Parathyroid adenoma (tissue), 2 donors: ENCODE measurements around the gene POU5F1.

Experiments
- H2AFZ ChIP-seq: fragments of 300-600 bp; sonication (generic); one replicate; pipeline ENCODE4 v1.7.0; 2017; ENCODE audit warnings: antibody characterized with exemption, mild to moderate bottlenecking
- H3K27ac ChIP-seq: fragments of 300-600 bp; sonication (generic); one replicate; pipeline ENCODE4 v1.7.0; 2017
- H3K27me3 ChIP-seq: fragments of 300-600 bp; sonication (generic); one replicate; pipeline ENCODE4 v1.7.0; 2017; ENCODE audit warnings: low read length; ENCODE audit not compliant: control insufficient read depth, insufficient read depth
- H3K36me3 ChIP-seq: fragments of 300-600 bp; sonication (generic); one replicate; pipeline ENCODE4 v1.7.0; 2017; ENCODE audit warnings: low read length; ENCODE audit not compliant: control insufficient read depth, insufficient read depth
- H3K4me1 ChIP-seq: fragments of 300-600 bp; sonication (generic); one replicate; pipeline ENCODE4 v1.7.0; 2017; ENCODE audit warnings: control low read depth
- H3K4me2 ChIP-seq: fragments of 300-600 bp; sonication (generic); one replicate; pipeline ENCODE4 v1.7.0; 2017; ENCODE audit warnings: low read length
- H3K4me3 ChIP-seq: fragments of 300-600 bp; sonication (generic); one replicate; pipeline ENCODE4 v1.7.0; 2017; ENCODE audit warnings: low read depth, low read length
- H3K79me2 ChIP-seq: fragments of 300-600 bp; sonication (generic); one replicate; pipeline ENCODE4 v1.7.0; 2017; ENCODE audit warnings: control low read depth
- H3K9ac ChIP-seq: fragments of 300-600 bp; sonication (generic); one replicate; pipeline ENCODE4 v1.7.0; 2017; ENCODE audit warnings: mild to moderate bottlenecking
- H3K9me3 ChIP-seq: fragments of 300-600 bp; sonication (generic); one replicate; pipeline ENCODE4 v1.7.0; 2017; ENCODE audit warnings: low read length; ENCODE audit not compliant: control insufficient read depth
- CTCF ChIP-seq: fragments of 300-600 bp; sonication (generic); IDR thresholded peaks from one replicate; pipeline ENCODE4 v1.7.0; 2017; ENCODE audit warnings: antibody characterized with exemption, mild to moderate bottlenecking
- donor health status: primary hyperparathyroidism.

The POU5F1 gene

DNA sequence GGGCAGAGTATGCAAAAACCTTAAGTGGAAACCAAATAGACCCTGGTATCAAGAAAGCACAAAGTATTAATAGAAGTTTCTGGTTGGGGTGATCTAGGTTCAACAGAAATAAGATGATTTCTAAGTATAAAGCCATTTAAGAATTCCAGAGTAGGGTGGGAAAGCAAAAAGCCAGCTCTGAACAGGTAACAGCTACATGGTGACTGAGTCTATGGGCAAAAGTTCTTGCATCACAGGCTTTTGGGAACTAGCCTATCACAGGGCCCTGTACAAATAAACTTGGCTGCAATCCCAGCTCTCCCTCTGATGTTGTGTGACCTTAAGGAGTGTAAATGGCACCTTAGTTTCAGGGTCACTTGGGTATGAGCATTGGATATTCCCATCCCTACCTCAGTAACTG lies 6.6 kb downstream of the POU5F1 start:
- Histone ChIP-seq H2AFZ (no peak overlapping the region), H3K79me2 (no peaks in the 10 kb centered on the region), H3K9ac (no peak overlapping the region), H3K4me3 (no peak overlapping the region), H3K27ac (no peak overlapping the region), H3K4me2 (no peak overlapping the region), H3K9me3 (no peaks in the 10 kb centered on the region), H3K27me3 (no peaks in the 10 kb centered on the region), H3K36me3 (no peaks in the 10 kb centered on the region), H3K4me1 (peaks cover 4% of the 10 kb centered on the region)
- TF ChIP-seq CTCF, result no peak

- no peak overlapping the region for H3K4me2 ChIP-seq
- H2AFZ ChIP-seq, result no peak overlapping the region
- no peak overlapping the region for H3K27ac ChIP-seq
- no peak for TF ChIP-seq CTCF
- H3K9ac ChIP-seq, result no peak overlapping the region
- no peaks in the 10 kb centered on the region for H3K79me2 ChIP-seq
- no peaks in the 10 kb centered on the region for H3K9me3 ChIP-seq
- peaks cover 4% of the 10 kb centered on the region for H3K4me1 ChIP-seq
- H3K36me3 ChIP-seq, result no peaks in the 10 kb centered on the region
- no peaks in the 10 kb centered on the region for H3K27me3 ChIP-seq
- H3K4me3 ChIP-seq, result no peak overlapping the region
These were observed 7.9 kb downstream of the POU5F1 start for GRCh38 chr6:31162463-31163165.

DNA sequence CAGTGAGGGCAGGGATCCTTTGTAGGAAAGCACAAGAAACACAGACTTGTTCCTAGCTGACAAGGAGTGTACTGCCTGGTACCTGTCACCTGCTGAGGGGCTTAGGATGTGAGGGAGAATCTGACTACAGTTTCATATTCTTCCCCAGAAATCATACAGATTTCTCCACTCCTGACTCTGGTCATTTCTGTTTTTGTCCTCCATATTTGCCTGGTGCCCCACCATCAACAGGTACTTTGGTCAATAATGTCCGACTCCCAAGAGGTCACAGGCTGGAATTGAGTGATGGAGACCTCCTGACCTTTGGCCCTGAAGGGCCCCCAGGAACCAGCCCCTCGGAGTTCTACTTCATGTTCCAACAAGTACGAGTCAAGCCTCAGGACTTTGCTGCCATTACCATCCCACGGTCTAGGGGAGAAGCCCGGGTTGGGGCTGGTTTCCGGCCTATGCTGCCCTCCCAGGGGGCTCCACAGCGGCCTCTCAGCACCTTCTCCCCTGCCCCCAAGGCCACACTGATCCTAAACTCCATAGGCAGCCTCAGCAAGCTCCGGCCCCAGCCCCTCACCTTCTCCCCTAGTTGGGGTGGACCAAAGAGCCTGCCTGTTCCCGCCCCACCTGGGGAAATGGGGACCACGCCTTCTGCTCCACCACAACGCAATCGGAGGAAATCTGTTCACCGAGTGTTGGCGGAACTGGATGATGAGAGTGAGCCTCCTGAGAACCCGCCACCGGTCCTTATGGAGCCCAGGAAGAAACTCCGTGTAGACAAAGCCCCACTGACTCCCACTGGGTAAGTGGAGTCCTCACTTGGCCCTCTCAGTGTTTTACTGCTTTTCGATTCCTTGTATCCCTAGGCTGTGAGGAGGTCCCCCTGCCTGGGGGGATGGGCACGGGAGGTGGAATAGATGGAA lies 9.0 kb downstream of the POU5F1 start:
- Histone ChIP-seq H3K4me3 (no peak overlapping the region), H3K9ac (no peak overlapping the region), H3K4me1 (peaks cover 7% of the 10 kb centered on the region), H3K79me2 (no peaks in the 10 kb centered on the region), H3K9me3 (no peaks in the 10 kb centered on the region), H2AFZ (no peak overlapping the region), H3K27me3 (no peaks in the 10 kb centered on the region), H3K36me3 (no peaks in the 10 kb centered on the region), H3K27ac (no peak overlapping the region), H3K4me2 (no peak overlapping the region)
- TF ChIP-seq CTCF, result no peak

- Histone ChIP-seq H3K79me2 (no peaks in the 10 kb centered on the region), H3K4me2 (peak overlapping the region; percentile 81), H2AFZ (peak overlapping the region; percentile 94), H3K27me3 (no peaks in the 10 kb centered on the region), H3K9me3 (no peaks in the 10 kb centered on the region), H3K4me1 (peaks cover 7% of the 10 kb centered on the region), H3K27ac (peak overlapping the region; percentile 36), H3K9ac (no peak overlapping the region), H3K36me3 (no peaks in the 10 kb centered on the region), H3K4me3 (peak overlapping the region; percentile 73)
- no peak for TF ChIP-seq CTCF
These were observed 11.3 kb downstream of the POU5F1 start for GRCh38 chr6:31158863-31159855.
